ENCODE measurements around the gene CRACDL.
A peak's percentile ranks its signal among the peaks of the same experiment; 100 is the strongest.

Gene CRACDL

GRCh38 chr2:98800330-98801064 is 135.5 kb downstream of the CRACDL start:
- no peak for DNase-seq

GRCh38 chr2:98799375-98800329 is 136.4 kb downstream of the CRACDL start:
- DNase-seq, result no peak

DNA sequence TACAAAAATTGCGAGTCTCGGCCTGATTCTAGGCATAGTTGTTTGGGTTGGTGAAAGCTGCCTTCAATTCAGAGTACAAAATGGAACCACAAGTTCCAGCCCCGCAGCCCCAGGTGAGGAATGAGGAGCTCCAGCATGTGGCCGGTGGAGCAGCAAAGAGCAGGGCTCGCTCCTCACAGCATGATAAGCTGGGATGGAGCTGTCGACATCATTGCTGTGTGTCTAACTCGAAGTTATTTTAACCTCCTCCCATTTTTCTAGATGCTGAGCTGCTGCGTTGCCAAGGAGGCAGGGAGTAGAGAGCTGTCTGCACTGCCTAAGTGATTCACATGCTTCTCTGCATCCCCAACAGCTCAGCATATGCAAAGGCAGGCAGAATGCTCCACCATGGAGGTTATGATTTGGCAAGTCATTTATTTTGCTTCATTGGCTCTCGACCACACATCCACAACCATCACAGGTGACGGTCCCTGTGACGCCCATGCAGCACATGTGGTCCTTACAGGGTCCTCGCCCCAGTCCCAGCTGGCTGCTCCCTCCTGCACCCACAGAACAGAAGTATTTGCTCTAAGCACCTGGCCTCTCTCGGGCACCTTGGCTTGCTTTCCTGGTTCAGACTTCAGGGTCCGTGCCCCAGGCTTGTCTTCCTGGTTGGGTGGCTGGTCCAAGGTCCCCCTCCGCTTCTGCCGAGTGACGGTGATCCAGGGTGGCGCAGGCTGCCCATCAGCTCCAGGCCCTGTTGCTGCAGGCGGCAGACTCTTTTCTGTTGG is 139.1 kb downstream of the CRACDL start:
- no peak for DNase-seq

DNA sequence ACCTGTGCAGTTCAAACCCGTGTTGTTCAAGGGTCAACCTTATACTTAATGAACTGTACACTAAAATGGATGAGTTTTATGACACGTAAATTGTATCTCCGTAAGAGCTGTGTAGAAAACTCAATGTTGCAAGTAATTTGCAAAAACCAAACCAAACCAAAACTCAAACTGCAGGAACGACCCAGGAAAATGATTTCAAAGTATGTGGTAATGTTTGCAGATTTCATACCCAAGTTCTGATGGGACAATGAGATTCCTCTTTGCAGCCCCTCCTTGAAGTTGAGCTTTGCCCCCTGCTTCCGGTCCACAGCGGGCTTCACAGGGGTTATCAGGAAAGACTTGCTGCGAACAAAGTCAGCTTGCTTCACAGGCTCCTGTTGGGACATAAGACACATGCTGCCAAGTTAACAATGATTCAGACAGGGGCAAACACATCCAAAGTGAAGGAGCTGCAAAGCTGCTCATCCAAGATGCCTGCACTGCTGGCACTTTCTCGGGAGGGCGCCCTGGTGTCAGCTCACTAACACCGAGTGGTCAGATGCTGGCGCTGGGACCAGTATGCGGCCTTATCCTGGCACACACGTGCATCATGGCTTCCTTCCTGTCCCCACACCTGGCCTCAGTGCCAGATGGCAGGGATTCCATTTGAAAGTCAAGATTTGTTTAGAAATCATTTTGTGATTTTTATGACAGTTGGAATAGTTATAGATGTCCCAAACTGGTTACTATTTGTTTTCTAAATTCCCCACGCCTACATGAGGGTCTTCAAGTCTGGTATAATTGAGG is 139.9 kb downstream of the CRACDL start:
- no peak for DNase-seq

DNA sequence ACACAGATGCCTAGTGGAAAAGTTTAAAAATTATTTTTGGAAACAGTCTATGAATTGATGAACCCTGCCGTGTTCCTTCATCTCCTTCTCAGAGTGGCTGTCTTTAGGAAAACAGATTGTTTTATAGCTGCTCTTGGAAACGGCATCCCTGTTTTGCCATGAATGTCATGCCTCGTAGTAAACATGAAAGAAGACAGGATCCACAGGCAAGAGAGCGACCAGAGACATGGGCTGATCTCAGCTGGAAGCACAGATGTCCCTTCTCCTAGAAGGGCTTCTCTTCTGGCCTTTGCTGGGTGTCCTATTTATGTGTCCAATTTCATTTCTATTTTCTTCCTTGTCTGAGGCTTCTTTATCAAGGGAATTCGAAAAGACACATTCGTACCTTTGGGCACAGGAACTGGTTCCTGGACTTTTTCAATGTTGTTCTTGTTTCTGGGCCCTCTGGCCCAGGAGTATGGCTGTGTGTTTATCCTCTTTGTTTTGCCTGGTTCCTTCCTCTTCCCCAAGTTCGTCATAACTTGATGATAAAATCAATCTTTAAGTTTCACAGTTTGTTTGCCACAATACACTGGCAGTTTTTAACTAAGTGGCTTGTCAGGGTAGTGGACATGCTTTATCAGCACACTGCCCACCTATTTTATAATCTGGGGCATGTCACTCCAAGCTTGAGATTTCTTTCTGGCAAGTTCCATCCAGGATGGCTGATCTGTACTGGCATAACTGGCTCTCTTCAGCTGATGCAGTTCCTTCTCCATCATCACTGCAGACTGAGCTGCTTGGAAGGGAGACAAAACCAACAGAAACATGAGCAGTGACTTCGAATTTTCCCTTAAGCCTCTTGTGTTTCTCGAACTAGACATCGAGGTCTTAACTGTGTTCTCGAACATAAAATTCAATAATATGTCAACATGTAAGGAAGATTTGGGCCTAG is 141.9 kb downstream of the CRACDL start:
- DNase-seq, result no peak

- no peak for DNase-seq
These were observed 142.8 kb downstream of the CRACDL start for GRCh38 chr2:98793275-98793674.

- no peak for DNase-seq
These were observed 145.8 kb downstream of the CRACDL start for GRCh38 chr2:98790221-98790620.

GRCh38 chr2:98787700-98788099 is 148.3 kb downstream of the CRACDL start:
- DNase-seq, result no peak

DNA sequence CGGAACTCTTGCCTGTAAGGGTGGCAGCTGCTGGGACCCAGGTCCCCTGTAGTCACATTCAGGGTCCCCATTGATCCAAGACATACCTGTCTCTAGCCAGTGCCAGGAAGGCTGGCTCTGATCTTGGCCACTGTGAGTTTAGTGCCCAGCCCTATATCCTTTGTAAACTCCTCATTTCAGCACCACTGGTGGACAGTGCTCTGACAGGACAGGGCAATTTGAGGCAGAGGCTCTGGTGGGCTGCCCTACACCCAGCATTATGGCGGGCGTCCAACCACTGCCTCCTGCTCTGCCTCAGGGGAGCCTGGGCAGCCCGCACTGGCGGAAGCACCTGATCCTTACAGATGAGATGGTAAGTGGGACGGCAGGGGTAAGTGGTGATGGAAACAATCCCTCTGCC is 149.8 kb downstream of the CRACDL start:
- DNase-seq, result no peak

- no peak for DNase-seq
These were observed 153.5 kb downstream of the CRACDL start for GRCh38 chr2:98782570-98782969.

DNA sequence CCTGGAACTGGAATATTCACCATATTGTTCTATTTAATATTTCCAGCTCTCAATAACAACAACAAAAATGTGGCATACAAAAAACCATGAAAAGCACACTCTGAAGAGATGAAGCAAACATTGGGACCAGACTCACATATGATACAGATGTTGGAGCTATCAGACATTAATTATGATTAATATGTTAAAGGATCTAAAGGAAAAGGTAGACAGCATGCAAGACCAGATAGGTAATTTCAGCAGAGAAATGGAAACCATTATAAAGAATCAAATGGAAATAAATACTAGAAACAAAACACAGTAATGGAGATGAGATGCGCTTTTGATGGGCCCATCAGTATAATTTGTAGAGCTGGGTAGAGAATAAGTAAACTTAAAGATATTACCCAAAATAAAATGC is 154.2 kb downstream of the CRACDL start:
- no peak for DNase-seq

DNA sequence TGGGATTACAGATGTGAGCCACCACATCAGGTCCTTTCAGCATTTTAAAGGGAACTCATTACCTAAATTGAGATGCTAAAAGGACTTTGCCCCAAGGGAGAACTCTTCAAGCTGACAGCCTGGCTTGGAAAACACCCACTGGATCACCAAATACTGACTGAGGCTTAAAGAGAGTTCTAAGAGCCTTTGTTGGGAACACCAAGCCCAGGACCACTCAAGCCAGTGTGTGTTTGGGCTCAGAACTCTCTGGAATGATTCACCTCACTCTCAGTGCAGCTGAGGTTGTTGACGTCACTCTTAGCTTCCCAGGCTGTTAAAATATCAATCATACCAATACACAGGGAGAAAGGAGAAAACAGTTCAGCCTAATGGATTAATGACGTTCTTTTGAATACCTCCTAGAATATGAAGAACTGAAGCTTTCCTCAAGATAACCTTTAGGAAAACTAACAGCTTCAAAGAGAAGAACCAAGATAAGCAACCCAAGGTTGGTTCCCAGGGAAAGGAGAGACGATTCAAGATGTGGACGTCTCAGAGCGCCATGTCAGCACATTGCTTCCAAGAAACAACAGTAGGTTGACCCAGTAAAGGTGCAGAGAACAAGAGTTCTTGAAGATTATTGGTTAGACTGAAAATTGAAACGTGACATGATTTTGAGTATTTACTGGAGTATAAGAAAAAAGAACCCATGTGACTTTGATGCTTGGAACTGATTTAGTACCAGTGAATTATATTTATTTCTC is 157.1 kb downstream of the CRACDL start:
- no peak for DNase-seq

GRCh38 chr2:98778151-98778550 is 157.9 kb downstream of the CRACDL start:
- DNase-seq, result peak; percentile 51

GRCh38 chr2:98777710-98778109 is 158.3 kb downstream of the CRACDL start:
- DNase-seq, result no peak

DNA sequence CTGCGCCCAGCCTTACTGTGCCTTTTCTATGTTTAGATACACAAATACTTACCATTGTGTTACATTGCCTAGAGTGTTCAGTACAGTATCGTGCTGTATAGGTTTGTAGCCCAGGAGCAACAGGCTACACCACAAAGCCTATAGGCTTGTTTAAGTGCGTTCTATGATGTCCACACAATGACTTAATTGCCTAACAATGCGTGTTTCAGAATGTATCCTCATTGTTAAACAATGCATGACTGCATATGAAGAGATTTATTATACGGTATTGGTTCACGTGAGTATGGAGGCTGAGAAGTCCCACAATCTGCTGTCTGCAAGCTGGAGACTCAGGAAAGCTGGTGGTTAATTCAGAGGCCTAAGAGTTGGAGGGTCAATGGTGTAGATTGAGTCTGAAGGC is 158.9 kb downstream of the CRACDL start:
- DNase-seq, result no peak

DNA sequence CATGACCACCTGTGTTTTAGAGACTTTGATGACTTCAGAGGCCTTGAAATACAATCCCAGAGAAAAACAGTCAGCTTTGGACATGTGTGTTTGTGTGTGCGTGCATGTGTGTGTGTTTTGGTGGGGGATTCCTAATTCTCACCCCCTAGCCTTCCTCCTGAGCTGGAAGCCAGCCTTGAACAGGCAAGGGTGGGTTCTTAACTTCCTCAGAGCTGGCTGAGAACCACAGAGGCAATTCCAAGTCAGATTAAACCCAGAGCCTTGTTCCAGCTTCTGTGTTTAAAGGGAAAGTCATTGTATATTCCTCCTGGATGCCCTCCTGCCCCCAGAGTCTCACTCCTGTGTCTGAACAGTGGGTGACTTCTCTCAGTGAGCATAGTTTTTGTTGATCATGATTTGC is 159.9 kb downstream of the CRACDL start:
- peak; percentile 71 for DNase-seq

GRCh38 chr2:98775146-98775986 is 160.7 kb downstream of the CRACDL start:
- DNase-seq, result peak; percentile 96

DNA sequence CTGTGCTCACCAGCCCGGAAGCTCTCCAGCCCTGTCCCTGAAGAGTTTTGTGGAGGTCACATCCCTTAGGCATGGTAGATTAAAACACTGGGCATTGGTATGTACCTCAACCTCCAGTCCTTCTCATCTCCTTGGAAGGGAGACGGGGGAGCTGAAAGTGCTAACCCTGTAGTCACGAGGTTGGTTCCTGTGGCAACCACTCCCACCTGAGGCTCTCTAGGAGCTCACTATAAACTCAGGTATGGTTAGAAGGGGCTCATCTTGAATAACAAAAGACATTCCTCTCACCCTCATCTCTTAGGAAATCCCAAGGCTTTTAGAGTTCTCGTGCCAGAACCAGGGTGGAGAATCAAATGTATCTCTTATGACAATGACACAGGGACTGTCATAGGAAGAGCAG is 162.1 kb downstream of the CRACDL start:
- DNase-seq, result no peak

GRCh38 chr2:98773169-98773568 is 162.9 kb downstream of the CRACDL start:
- no peak for DNase-seq

DNA sequence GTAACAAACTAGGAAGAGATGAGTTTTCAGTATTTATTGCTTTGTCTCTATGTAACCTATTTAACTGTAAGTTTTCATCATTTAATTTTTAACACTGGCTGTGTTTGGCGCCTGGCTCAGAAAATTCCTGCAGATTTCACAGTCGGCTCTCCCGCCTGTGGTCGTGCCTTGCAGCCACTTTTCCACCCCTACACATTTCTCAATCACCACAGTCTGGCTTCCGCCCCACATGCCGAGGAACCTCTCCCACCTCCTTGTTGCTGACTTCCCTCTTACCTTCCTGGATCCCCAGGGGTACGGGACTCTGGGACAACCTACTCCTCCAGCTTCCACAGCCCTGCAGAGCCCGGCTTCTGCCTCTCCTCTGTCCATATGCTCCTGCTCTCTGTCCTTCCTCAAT is 163.5 kb downstream of the CRACDL start:
- DNase-seq, result no peak
